UCSD-AML1 (cell line): ENCODE data around the gene ARHGAP18.

Experiments used
- DNase-seq: peaks from one replicate; lab custom pipeline; 2025; ENCODE audit not compliant: unreplicated experiment; lab: John Stamatoyannopoulos, UW

Gene ARHGAP18, protein sequence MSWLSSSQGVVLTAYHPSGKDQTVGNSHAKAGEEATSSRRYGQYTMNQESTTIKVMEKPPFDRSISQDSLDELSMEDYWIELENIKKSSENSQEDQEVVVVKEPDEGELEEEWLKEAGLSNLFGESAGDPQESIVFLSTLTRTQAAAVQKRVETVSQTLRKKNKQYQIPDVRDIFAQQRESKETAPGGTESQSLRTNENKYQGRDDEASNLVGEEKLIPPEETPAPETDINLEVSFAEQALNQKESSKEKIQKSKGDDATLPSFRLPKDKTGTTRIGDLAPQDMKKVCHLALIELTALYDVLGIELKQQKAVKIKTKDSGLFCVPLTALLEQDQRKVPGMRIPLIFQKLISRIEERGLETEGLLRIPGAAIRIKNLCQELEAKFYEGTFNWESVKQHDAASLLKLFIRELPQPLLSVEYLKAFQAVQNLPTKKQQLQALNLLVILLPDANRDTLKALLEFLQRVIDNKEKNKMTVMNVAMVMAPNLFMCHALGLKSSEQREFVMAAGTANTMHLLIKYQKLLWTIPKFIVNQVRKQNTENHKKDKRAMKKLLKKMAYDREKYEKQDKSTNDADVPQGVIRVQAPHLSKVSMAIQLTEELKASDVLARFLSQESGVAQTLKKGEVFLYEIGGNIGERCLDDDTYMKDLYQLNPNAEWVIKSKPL

DNA sequence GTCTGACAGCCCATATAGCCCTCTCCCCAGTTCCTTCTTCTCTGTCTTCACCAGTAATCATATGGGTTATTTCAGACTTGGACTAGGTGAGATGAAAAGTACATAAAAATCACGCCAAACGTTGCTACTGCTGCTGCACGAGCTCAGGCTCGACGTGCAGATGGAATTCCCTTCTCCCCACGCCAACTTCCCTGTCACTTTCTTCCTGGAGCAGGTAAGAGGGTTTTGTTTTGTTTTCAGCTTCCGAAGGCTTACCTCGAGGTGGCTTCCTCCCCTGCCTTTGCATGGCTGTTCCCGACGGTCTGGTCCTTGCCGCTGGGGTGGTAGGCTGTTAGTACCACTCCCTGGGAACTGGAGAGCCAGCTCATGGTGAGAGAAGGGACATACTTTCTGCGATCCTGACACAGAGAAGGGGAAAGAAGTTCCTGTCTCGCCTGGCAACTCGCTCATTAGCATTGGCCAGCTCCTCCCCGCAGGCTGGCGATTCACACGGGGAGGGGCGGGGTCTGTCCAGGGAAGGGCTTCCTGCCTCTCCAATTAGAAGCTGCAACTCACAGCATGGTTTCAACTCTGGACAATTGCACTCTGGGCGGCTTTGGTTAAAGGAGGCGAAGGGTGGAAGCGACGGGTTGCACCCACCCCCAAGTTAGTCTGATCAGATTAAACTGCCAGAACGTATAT lies at the start of gene ARHGAP18:
ARHGAP18 (minus strand) TSS at position 409 of the 681 bp plus-strand sequence; CDS start at position 368, 41 bp downstream.
- peak; percentile 91 for DNase-seq

DNA sequence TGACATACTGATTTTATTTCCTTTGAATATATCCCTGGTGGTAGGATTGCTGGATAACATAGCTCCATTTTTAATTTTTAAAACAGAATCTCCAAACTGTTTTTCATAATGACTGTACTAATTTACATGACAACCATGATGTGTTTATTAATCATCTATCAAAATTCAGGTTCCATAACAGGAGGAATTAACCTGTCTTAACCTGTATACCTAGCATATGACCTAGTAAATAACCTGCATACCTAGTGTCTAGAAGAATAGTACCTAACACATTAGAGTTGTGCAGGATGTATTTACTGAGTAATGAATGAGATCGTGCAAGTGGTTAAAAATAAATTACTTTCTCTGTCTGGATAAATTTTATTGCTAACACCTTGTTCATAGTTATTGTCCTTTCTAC lies 45.8 kb upstream of the ARHGAP18 start:
- no peak for DNase-seq

DNA sequence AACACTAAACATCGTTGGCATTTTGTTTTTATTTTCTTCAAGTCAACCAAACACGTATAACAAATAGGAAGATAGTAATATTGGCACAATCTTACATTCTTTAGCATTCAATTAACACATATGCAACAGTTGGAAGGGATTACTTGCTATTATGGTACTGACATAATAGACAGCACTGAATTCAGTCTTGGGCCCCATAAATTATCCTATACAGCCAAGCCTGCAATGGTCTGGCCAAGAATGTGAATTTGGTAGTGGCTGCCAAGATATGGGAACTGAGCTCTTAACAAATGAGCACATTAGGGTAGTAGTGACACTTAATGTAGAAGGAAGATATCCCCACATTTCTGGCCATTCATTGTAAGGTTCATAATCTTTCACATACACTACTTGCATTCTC lies 44.8 kb upstream of the ARHGAP18 start:
- no peak for DNase-seq

DNA sequence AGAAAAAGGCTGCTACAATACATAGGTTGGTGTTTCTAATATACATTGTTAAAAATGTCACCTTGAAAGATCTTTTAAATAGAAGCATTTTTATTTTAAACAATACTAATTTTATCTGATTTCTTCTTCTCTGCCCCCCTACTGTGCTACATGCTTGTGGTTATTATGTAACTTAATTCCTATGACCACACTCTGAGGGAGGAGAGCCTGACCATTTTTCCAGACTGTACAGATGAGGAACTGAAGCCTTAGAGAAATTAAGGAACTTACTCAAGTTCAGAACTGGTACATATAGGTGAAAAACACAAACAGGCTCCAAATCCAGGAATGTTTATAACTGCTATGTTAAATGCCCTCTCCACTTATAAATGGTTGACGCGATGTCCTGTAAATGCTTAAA lies 43.4 kb upstream of the ARHGAP18 start:
- DNase-seq = no peak

DNA sequence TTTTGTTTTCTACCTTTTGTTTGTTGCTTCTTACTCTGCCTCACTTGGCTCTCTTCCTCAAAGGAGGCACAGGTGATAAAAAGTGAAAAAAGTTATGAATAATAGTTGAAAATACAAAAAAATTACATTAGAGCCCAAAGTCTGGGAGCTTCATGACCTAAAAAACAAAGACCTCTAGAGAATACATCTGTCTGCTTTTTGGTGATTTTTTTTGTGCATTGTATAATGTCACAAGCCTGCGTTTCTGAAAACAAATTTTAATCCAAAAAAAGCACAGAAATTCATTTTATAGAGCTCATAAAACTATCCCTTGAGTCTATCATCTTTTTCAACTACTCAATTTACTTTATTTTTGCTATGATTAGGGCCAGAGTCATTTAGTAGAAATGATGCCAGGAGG lies 41.4 kb upstream of the ARHGAP18 start:
- DNase-seq = no peak

DNA sequence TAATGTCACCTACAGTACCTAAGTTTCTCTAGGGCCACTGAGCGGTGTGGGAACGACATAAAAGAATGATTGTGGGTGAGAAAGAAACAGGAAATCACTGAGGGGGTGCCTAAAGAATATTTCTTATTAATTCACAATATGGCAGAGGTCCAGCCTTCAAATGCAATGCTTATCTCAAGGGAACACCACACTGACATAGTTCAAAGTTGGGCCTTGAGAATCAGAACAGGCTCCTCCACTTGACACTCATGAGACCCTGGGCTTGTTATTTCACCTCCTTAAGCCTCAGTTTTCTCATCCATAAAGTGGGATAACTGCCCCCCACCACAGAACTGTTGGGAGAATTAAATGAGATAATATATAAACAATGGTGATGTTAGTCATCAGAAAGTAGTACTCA lies 40.4 kb upstream of the ARHGAP18 start:
- DNase-seq = no peak

DNA sequence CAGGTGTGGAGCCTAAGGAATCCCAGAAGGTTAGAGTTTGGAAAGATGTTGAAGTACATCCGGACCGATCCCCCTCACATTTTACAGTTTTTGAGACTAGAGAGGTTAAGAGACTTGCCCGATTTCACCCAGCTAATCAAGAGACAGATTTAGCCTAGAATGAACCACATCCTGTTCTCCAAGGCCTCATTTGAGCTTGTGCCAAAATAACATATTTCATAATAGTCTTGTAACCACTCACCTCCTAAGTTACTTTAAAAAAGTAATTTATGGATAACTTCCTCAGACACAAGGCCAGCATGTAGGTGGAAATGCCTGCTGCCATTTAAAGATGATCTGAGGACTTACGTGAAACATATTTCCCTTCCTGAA lies 39.8 kb upstream of the ARHGAP18 start:
- DNase-seq = no peak

DNA sequence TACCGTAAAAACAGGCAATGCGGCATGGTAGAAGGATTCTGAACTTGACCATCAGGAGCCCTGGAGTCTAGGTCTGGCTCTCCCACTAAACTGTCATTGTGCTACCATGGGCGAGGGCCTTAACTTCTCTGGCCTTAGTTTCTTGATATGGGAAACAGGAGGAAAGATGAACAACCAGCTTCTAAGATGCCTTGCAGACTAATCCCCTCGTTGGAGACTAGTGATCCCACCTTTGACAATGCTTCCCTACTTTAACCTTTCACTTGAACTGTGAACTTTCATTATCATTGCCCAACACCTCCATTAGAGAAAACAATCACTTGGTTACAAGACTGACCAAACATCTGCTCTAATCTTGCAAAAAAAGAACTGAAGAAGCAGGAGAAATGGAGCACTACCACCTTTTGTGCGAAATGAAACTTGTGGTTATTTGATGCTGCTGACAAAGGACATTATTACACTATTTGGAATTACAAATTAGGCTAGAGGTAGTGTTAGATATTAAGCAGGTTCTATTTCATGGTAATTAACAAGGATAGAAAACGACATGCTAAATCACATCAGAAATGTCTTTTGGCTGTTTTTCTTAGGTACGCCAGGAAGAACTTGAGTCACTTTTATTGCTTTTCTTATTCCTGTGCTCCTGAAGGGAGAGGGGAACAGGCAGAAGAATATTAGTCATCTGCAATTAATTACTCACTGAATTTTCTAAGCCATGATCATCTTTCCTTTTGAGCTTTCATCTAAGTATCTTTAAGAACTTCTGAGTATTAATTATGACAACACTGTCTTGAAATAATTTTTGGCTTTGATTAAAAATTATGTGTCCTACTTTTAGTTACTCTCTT lies 39.1 kb upstream of the ARHGAP18 start:
- no peak for DNase-seq

DNA sequence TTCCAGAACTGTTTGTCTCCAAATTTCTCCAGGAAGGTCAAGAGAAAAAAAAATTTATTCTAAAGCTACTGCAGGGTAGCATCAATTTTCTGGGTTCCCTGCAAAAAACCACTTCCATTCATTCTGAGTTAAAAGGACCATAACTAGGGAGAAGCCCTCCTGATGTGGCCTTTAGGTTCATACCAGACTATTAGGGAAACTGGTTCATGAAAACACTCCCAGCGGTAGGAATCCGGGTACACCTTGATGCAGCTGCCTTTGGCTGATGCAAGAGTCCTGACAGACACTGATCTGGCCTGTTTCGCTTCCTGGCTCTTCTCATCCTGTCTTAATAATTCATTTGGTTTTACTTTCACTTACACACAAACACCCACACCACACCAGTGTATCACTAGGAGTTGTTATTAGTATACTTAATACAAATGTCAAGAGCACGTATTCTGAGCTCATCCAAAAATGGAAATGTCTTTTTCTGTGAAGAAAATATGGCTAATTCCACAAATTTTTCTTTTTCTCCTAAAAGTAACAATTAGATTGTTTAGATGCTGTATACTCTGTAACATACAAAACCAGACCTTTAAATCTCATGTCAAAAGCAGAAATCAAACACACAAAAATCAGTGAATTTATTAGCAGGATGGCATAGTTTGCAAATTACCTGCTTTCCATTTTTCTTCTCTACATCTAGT lies 38.4 kb upstream of the ARHGAP18 start:
- peak; percentile 27 for DNase-seq

DNA sequence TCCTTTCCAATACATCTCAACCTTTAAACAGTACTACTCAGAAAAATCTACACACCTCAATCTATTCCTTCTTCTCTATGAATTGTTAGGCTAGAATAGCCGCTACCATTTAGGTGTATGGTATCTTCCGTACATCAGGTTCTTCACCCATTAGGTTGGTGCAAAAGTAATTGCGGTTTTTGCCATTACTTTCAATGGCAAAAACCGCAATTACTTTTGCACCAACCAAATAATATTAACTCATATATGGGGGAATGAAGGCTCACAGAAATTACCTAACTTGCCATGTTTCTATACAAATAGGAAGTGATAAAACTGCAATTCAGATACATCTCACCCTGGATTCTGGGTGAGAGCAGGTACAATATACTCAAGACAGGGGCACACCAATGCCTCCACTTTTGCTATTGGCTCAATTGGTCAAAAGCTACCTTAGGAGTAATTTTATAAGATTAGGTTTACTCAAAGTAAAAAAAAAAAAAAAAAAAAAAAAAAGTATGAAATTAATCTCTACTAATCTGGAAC lies 37.7 kb upstream of the ARHGAP18 start:
- DNase-seq = no peak

DNA sequence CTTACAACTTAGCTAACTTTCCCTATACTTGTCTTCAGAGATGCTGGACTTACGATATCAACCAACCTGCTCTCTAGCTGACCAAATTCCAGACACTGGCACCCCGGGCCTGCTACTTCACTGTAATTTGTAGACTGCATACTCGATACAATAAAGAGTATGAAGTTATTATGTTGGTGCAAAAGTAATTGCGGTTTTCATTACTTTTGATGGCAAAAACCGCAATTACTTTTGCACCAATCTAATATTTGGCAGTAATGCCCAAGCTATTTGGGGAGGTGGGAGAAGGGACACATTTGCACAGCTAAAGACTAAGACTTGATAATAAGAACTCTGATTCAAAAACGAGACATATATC lies 34.9 kb upstream of the ARHGAP18 start:
- DNase-seq = no peak

DNA sequence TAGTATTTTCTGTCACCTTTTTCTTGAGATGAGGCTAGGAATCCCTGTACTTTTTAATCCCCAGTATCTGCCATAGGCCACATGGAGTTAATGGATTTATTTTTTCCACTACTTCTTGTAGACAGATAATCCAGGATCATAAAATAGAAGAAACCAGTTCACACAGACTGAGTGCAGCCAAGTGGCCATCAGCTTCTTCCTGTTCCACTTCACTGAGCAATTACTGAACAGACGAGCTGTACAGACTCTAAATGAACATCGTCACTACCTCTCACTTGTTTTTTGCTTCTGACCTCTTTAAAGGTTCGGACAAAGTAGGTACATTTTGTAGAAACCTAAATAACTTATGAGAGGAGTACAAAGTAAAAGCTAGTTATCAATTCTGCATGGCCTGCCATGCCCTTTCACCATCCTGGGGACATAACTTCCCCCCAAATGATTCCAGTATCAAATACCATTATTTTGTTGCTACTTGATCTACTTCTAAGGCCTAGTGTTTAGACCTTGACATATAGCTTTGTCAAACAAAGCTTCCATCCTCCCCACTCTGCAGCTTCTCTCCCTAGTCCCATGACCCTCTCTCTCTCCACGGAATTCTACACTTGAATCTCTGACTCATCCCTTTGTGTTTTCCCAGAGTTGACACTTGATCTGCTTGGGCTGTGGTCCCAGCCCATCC lies 34.4 kb upstream of the ARHGAP18 start:
- no peak for DNase-seq

DNA sequence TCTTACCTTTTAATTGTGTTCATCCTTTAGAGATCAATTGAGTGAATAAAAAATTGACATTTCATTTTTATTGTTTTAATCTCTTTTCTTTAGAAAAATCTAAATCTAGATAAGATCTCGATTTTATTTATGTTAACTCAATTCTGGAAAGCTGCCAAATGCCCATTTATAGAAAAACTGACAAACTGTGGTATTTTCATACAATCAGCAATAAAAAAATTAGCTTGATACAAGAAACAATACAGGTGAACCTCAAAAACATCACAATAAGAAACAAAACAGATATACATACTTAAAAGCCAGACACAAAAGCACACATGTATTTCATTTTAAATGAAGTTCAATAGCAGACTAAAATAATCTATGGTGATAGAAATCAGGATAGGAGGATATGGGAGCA lies 30.0 kb upstream of the ARHGAP18 start:
- no peak for DNase-seq

DNA sequence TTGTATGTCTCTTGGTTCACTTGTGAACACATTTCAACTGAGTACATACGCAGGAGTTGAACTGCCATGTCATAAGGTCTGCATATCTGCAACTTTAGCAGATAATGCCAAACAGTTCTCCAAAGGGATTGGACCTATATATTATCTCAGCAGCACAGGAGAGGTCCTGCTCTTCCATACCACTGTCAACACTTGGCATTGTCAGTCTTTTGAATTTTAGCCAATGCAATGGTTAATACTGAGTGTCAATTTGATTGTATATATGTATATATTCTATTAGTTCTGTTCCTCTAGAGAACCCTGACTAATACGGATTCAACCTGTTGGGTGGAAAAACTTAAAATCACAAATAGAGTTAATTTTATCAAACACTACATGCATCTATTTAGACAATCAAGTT lies 26.1 kb upstream of the ARHGAP18 start:
- DNase-seq = no peak

DNA sequence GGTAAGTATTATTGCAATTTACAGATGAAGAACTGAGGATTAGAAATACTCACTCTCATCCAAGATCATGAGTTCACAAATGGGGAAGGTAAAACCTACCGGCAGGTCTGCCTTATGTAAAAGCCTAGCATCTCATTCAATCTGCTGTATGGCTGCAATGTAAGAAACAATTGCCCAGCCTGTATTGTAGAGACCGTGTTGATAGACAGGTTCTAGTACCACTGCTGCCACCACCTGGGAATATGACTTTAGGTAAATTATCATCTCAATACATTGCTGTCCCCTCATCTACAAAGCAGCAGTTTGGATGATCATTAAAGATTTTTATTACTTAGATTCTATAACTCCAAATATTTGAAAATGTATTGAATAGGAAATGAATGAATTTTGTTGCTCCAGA lies 23.3 kb upstream of the ARHGAP18 start:
- no peak for DNase-seq

DNA sequence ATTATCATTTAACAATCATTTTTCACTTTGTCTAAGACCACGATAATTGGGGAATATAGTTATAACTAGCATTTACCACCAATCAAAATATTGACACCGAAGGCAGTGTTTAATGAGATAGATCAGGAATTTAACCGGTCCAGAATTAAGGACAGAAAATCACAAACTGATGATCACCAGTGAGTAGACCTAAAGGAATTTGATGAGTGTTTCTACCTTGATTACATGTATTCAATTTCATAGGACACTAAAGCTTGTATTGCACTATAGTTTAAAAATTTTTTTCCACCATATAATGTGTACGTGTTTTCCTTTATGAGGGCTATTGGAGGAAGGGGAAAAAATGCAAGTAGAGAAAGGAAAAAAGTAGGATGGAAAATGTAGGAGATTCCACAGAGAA lies 22.6 kb upstream of the ARHGAP18 start:
- DNase-seq = no peak

DNA sequence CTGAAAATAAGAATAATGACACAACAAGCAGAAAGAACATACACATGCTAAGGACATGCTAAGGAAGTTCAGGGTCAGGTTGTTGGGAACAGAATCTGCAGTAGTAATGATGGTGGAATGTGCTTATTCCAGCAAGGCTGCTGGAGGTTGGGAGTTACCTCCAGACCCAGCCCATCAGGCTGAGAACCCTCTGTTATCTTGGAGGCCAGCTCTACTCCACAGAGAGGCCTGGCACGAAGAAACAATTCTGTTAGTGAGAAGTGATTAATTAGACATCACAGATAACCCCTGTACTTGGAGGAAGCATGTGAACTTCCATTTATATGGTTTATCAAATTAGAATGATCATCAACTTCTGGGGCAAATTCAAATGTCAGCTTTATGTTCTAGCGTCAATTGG lies 22.1 kb upstream of the ARHGAP18 start:
- no peak for DNase-seq

DNA sequence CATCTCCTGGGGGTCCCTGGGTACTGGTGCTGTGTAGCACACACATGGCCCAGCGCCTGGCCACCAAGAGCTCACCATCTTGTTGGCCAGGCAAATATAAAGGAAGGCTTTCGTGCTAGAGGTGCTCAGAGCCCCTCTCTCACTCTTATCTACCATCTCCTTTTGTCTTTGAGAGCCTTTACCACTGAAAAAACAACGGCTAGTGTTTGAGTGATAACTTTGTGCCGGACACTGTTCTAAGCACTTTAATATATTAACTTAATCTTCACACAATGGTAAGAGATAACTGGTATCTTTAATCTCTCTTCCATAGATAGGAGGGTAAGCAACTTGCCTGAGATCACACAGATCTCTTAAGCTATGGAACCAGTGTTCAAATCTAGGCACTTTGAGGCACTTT lies 21.5 kb upstream of the ARHGAP18 start:
- DNase-seq = no peak

DNA sequence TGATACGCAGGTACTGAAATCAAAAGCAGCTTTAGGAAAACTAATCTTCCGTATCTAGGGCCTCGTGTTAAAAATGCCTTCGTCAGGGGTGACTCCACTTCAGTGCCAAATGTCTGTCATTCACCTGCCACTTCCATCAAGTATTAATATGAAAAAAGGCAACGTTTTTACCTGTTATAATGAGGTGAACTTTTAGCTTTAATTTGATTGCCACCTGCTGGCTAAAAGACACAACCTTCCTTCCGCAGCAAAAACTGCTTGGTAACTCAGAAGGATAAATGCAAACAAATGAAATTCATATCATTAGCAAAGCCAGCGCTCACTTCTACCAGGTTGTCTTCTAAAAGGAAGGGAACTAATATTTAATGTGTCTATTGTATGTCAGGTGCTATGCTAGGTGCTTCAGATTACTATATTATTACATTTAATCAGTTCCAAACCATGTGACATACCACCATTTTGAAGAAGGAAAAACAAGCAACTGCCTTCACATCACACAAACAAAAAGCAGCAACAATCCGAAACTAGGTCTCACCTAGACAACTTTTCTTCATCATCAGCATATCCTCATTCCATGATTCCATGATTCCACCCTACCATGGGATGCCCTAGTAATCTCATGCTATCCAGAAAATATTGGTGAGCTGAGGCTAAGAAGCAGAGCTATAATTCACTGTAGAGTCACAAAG lies 20.6 kb upstream of the ARHGAP18 start:
- DNase-seq = no peak
